GM21381 (cell line): Measurements from ENCODE around the gene NARS2.
"Not testable (repeated sequence)": the region's sequence is repeated elsewhere in the genome, so short reads cannot be mapped to it uniquely, and the experiment has no call there.

Experiments used
- ATAC-seq: cut with Tn5 transposase; IDR thresholded peaks from one replicate; pipeline ENCODE4 v1.9.1; 2021; ENCODE audit warnings: mild to moderate bottlenecking, moderate library complexity; ENCODE audit not compliant: unreplicated experiment

Gene NARS2

GRCh38 chr11:78574386-78575381, at the start of gene NARS2:
NARS2 (minus strand) TSS chr11:78574864; CDS start chr11:78574488, 376 bp downstream.
- ATAC-seq: peak; percentile 96

- no peak for ATAC-seq
These were observed 48.0 kb upstream of the NARS2 start for GRCh38 chr11:78622666-78623065.

GRCh38 chr11:78620159-78620558, 45.5 kb upstream of the NARS2 start:
- no peak for ATAC-seq

GRCh38 chr11:78615724-78616123, 41.1 kb upstream of the NARS2 start:
- ATAC-seq: no peak

GRCh38 chr11:78613378-78613813, 38.7 kb upstream of the NARS2 start:
- no peak for ATAC-seq

- ATAC-seq: no peak
These were observed 38.2 kb upstream of the NARS2 start for GRCh38 chr11:78612721-78613377.

- not testable (repeated sequence) for ATAC-seq
These were observed 34.7 kb upstream of the NARS2 start for GRCh38 chr11:78609321-78609720.

GRCh38 chr11:78607696-78608095, 33.0 kb upstream of the NARS2 start:
- ATAC-seq: no peak

- ATAC-seq: no peak
These were observed 32.0 kb upstream of the NARS2 start for GRCh38 chr11:78606667-78607066.

GRCh38 chr11:78605296-78605695, 30.6 kb upstream of the NARS2 start:
- ATAC-seq: no peak

- ATAC-seq: no peak
These were observed 29.1 kb upstream of the NARS2 start for GRCh38 chr11:78603792-78604191.

- ATAC-seq: not testable (repeated sequence)
These were observed 28.1 kb upstream of the NARS2 start for GRCh38 chr11:78602771-78603170.

- ATAC-seq: not testable (repeated sequence)
These were observed 26.4 kb upstream of the NARS2 start for GRCh38 chr11:78601066-78601465.

- ATAC-seq: not testable (repeated sequence)
These were observed 22.9 kb upstream of the NARS2 start for GRCh38 chr11:78597579-78597978.

- no peak for ATAC-seq
These were observed 20.9 kb upstream of the NARS2 start for GRCh38 chr11:78595436-78596130.

- no peak for ATAC-seq
These were observed 20.1 kb upstream of the NARS2 start for GRCh38 chr11:78594814-78595213.

- ATAC-seq: no peak
These were observed 13.9 kb upstream of the NARS2 start for GRCh38 chr11:78588517-78588916.

GRCh38 chr11:78587446-78587845, 12.8 kb upstream of the NARS2 start:
- ATAC-seq: no peak

- ATAC-seq: no peak
These were observed 11.9 kb upstream of the NARS2 start for GRCh38 chr11:78586452-78587046.

- ATAC-seq: no peak
These were observed 9.2 kb upstream of the NARS2 start for GRCh38 chr11:78583889-78584288.

- no peak for ATAC-seq
These were observed 2.8 kb upstream of the NARS2 start for GRCh38 chr11:78577495-78577894.
